Stomach (tissue), 9 donors: ENCODE results near the gene FAM184A. TPM values are rescaled to one million over a fixed set of nuclear protein-coding genes. Genes with fewer than 3 reads are reported as not detected.
A peak's percentile ranks its signal among the peaks of the same experiment; 100 is the strongest.

Source experiments
- DNase-seq, 2 donors: peaks; one replicate each; pipeline versions ENCODE4 v3.0.0 to v3.0.0-alpha.2; 2013 to 2019
- H3K27ac ChIP-seq, 5 donors: fragments of 200-600 bp in 4 of 5; sonication (generic) in 4 of 5; one replicate each; pipeline ENCODE4 v1.5.1; 2013 to 2019; ENCODE audit warnings: mild to moderate bottlenecking in 1 of 5, moderate library complexity in 1 of 5
- H3K27me3 ChIP-seq, 3 donors: fragments of 200-600 bp; sonication (generic); one replicate each; pipeline ENCODE4 v1.5.1; 2017 to 2019; ENCODE audit warnings: mixed run types in 1 of 3
- H3K36me3 ChIP-seq, 4 donors: fragments of 200-600 bp; sonication (generic); 1 replicate in 3 of 4; 2 replicates in 1 of 4; pipeline ENCODE4 v1.5.1; 2016 to 2019
- H3K4me1 ChIP-seq, 4 donors: fragments of 200-600 bp; sonication (generic); one replicate each; pipeline ENCODE4 v1.5.1; 2016 to 2019
- H3K4me3 ChIP-seq, 4 donors: fragments of 200-600 bp; sonication (generic) in 3 of 4; one replicate each; pipeline ENCODE4 v1.5.1; 2016 to 2019; ENCODE audit warnings: mild to moderate bottlenecking in 1 of 4
- H3K9me3 ChIP-seq, 4 donors: fragments of 200-600 bp; sonication (generic); one replicate each; pipeline ENCODE4 v1.5.1; 2016 to 2019
- EP300 ChIP-seq: sonication (generic); formaldehyde crosslinking; IDR thresholded peaks from one replicate; pipeline ENCODE4 v1.6.1; 2017; ENCODE audit warnings: antibody characterized with exemption
- POLR2A ChIP-seq, 4 donors: fragments of 450-650 bp; IDR thresholded peaks; one replicate each; pipeline ENCODE4 v1.6.1; 2016; ENCODE audit warnings: antibody characterized with exemption in 4 of 4, control low read depth in 2 of 4, mild to moderate bottlenecking in 1 of 4, moderate library complexity in 1 of 4
- POLR2AphosphoS5 ChIP-seq, 3 donors: sonication (generic); formaldehyde crosslinking; IDR thresholded peaks; one replicate each; pipeline ENCODE4 v1.6.1; 2016; ENCODE audit warnings: antibody characterized with exemption in 3 of 3
- WGBS, 5 donors: extraction: QIAGEN DNeasy Blood & Tissue Kit in 3 of 5; methylation state at CpG; one replicate each; pipeline versions ENCODE4 v1.1.5 to v1.1.7; 2013 to 2018; 5-methylcytosine and 5-hydroxymethylcytosine counted together
- intact Hi-C: fragments of 100-400 bp; cut with DNase I; formaldehyde crosslinking; loops from one replicate; pipeline ENCODE4 v1.15.1; 2023; ENCODE audit warnings: low total_unique reads
- polyA plus RNA-seq, 3 donors: library from polyadenylated mRNA; stranded (reverse); fragments of 200-250 nt; gene quantifications; one replicate each; pipeline ENCODE4 v1.2.3, GENCODE V29; 2013
- total RNA-seq, 5 donors: library from RNA; depleted of rRNA; stranded (reverse); fragments of >200 nt; gene quantifications; one replicate each; pipeline versions ENCODE4 v1.1.0 to v1.2.3, GENCODE V29; 2014 to 2016
- TF ChIP-seq, protein P1 (sequence below), 7 experiments: fragments of 450-650 bp in 4 of 7; fragments of 200-600 bp in 3 of 7; sonication (generic) in 3 of 7; IDR thresholded peaks; one replicate each; pipeline ENCODE4 v1.5.1; 2016 to 2019; ENCODE audit warnings: antibody characterized with exemption in 7 of 7, control low read depth in 2 of 7, mild to moderate bottlenecking in 1 of 7
- donor health status: healthy with polysubstance abuse.
- donor health status: Bipolar disorder and iron deficiency.
- donor health status: healthy.

FAM184A gene
- total and polyA plus RNA-seq, 8 donors = under 0.01 to 8.3 (median 2.6) TPM; not detected in 1

DNA sequence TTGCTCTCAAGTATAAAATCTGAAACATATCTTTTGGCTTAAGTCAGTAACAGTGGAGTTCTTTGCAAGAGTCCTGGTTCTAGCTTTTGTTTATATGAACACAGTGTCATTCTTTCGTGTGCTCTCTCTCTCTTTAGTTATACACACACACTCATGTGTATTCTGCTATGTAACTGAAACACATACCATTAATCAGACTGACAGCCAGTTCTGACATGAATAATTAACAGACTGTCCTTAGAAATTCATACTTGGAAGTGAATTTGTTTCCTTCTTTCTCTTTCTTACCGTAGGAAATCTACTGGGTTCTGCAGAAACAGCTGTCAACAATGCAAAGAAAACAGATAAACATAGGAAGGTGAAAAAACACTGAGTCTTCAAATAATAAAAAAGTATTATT lies 146.0 kb downstream of the FAM184A start:
- H3K27ac ChIP-seq = no peak overlapping the region
- 19 to 47% (median 26%) methylated on average over 2 of the region's 2 CpGs for WGBS, 5 donors
- DNase-seq = peak in 1 of 2 donors; percentile 23

DNA sequence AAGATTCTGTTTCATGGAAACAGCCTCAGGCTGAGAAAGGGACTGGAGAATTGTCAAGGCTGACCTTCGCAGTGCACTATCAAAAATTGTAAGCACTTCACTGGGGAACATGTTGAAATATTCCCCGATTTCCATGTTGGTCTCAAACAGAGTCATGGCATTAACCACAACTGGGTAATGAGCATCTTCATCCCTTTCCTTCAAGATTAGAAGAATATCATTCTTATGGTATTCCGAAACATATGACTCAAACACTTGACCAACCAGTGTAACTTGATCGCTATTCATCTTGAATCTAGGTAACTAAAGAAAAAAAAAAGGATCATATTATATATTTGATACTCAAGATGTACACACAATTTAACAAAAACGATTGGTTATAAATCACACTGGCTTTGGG lies 147.0 kb downstream of the FAM184A start:
- intact Hi-C loops = no loop called here
- no peaks in the 10 kb centered on the region for H3K9me3 ChIP-seq
- WGBS, 5 donors = 93 to 97% (median 95%) methylated on average over 5 of the region's 5 CpGs

More for the DNA sequence above, 146.0 kb downstream of the FAM184A start:
- peaks cover 20 to 50% (median 47%) of the 10 kb centered on the region in 4 donors for H3K36me3 ChIP-seq
- H3K4me3 ChIP-seq = no peak overlapping the region
- TF ChIP-seq, protein P1, sequence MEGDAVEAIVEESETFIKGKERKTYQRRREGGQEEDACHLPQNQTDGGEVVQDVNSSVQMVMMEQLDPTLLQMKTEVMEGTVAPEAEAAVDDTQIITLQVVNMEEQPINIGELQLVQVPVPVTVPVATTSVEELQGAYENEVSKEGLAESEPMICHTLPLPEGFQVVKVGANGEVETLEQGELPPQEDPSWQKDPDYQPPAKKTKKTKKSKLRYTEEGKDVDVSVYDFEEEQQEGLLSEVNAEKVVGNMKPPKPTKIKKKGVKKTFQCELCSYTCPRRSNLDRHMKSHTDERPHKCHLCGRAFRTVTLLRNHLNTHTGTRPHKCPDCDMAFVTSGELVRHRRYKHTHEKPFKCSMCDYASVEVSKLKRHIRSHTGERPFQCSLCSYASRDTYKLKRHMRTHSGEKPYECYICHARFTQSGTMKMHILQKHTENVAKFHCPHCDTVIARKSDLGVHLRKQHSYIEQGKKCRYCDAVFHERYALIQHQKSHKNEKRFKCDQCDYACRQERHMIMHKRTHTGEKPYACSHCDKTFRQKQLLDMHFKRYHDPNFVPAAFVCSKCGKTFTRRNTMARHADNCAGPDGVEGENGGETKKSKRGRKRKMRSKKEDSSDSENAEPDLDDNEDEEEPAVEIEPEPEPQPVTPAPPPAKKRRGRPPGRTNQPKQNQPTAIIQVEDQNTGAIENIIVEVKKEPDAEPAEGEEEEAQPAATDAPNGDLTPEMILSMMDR (IDR thresholded peaks at IDR 0.05) = no peak
- TF ChIP-seq EP300 = no peak
- no peak for TF ChIP-seq POLR2AphosphoS5 (IDR thresholded peaks at IDR 0.05)
- no peak for TF ChIP-seq POLR2A (IDR thresholded peaks at IDR 0.05)
- intact Hi-C loops = no loop called here
- no peaks in the 10 kb centered on the region for H3K9me3 ChIP-seq
- H3K4me1 ChIP-seq = peaks cover 3 to 36% (median 19%) of the 10 kb centered on the region in 4 donors
- no peaks in the 10 kb centered on the region for H3K27me3 ChIP-seq

DNA sequence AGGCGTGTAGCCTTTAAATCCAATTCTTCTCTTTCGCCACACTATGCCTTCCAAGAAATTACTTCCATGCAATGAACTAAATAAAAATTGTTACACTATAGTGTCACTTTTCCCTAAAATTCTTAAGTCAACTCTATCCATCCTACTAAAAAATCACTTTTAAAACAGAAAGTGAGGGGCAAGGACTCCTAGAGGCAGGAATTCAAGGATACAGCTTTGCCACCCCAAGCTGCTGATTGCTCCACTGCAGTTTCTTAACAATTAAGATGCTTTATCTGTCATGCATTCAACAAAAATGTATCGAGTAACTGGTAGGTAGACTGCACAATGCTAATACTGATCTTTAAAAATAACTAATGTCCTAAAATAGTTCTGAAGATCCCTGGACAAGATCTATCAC lies 147.8 kb downstream of the FAM184A start:
- Histone ChIP-seq H3K27me3 (no peaks in the 10 kb centered on the region), H3K4me3 (no peak overlapping the region), H3K4me1 (peaks cover 3 to 29% (median 17%) of the 10 kb centered on the region in 4 donors), H3K36me3 (peaks cover 20 to 64% (median 56%) of the 10 kb centered on the region in 4 donors), H3K27ac (no peak overlapping the region), H3K9me3 (no peaks in the 10 kb centered on the region)
- 92 to 98% (median 97%) methylated on average over 3 of the region's 3 CpGs for WGBS, 5 donors
- intact Hi-C loops = no loop called here
- TF ChIP-seq, protein P1 (IDR thresholded peaks at IDR 0.05) = no peak
- no peak for TF ChIP-seq EP300
- TF ChIP-seq POLR2A (IDR thresholded peaks at IDR 0.05) = no peak
- no peak for TF ChIP-seq POLR2AphosphoS5 (IDR thresholded peaks at IDR 0.05)
- no peak for DNase-seq

More for the DNA sequence above, 147.0 kb downstream of the FAM184A start:
- DNase-seq = no peak
- TF ChIP-seq POLR2AphosphoS5 (IDR thresholded peaks at IDR 0.05) = no peak
- no peak for TF ChIP-seq POLR2A (IDR thresholded peaks at IDR 0.05)
- no peak for TF ChIP-seq EP300
- TF ChIP-seq, protein P1 (IDR thresholded peaks at IDR 0.05) = no peak
- Histone ChIP-seq H3K4me1 (peaks cover 3 to 36% (median 19%) of the 10 kb centered on the region in 4 donors), H3K27ac (no peak overlapping the region), H3K36me3 (peaks cover 20 to 58% (median 55%) of the 10 kb centered on the region in 4 donors), H3K4me3 (no peak overlapping the region), H3K27me3 (no peaks in the 10 kb centered on the region)

DNA sequence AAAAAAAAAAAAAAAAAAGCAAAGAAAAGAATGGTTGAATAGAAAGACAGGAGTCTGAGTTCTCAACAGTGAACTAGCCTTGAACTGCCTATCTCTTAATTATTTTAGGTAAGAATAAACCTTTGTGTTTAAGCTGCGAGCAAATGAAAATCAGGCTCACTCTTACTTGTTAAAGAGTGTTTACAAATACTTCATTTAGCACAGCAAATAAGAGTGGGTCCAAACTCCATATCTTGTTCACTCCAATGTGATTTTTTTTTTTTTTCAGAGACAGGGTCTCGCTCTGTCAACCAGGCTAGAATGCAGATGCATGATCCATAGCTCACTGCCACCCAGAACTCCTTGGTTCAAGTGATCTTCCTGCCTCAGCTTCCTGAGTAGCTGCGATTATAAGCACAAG lies 155.4 kb downstream of the FAM184A start:
- intact Hi-C loops = no loop called here
- no peaks in the 10 kb centered on the region for H3K27me3 ChIP-seq
- 67 to 88% (median 83%) methylated on average over 3 of the region's 3 CpGs for WGBS, 5 donors
- H3K36me3 ChIP-seq = peaks cover 21 to 86% (median 81%) of the 10 kb centered on the region in 4 donors
- peaks cover 0 to 8% (median 0%) of the 10 kb centered on the region in 4 donors for H3K4me1 ChIP-seq
- H3K9me3 ChIP-seq = no peaks in the 10 kb centered on the region
- H3K27ac ChIP-seq = no peak overlapping the region
- DNase-seq = no peak
- H3K4me3 ChIP-seq = no peak overlapping the region
- TF ChIP-seq POLR2AphosphoS5 (IDR thresholded peaks at IDR 0.05) (no peak), POLR2A (IDR thresholded peaks at IDR 0.05) (no peak), EP300 (no peak)
- TF ChIP-seq, protein P1 (IDR thresholded peaks at IDR 0.05) = no peak
